Muscle of leg (tissue), 11 donors: ENCODE results near the gene MOB3A. TPM values are rescaled to one million over a fixed set of nuclear protein-coding genes. Genes with fewer than 3 reads are reported as not detected.

Experiments
- DNase-seq: peaks from one replicate; pipeline ENCODE4 v3.0.0; 2013
- H3K27ac ChIP-seq: one replicate; pipeline ENCODE4 v1.5.1; 2013; ENCODE audit warnings: mild to moderate bottlenecking, low read length, control low read depth
- H3K27me3 ChIP-seq: one replicate; pipeline ENCODE4 v1.6.1; 2013; ENCODE audit warnings: low read length; ENCODE audit not compliant: control insufficient read depth, insufficient read depth
- H3K36me3 ChIP-seq: one replicate; pipeline ENCODE4 v1.6.1; 2013; ENCODE audit warnings: low read length; ENCODE audit not compliant: control insufficient read depth, insufficient read depth
- H3K4me1 ChIP-seq: one replicate; pipeline ENCODE4 v1.6.1; 2013; ENCODE audit warnings: low read length; ENCODE audit not compliant: control insufficient read depth, insufficient read depth
- H3K4me3 ChIP-seq: one replicate; pipeline ENCODE4 v1.5.1; 2013; ENCODE audit warnings: low read length, control low read depth
- H3K9me3 ChIP-seq: replicated peaks from 2 replicates; pipeline ENCODE4 v1.6.1; 2013; ENCODE audit warnings: low read depth, low read length; ENCODE audit not compliant: control insufficient read depth
- WGBS: methylation state at CpG from one replicate; pipeline ENCODE4 v1.1.5; 2013; ENCODE audit warnings: missing lambda C conversion rate; ENCODE audit not compliant: insufficient coverage; 5-methylcytosine and 5-hydroxymethylcytosine counted together
- polyA plus RNA-seq, 8 donors: library from polyadenylated mRNA; unstranded; fragments of 120-200 nt; gene quantifications; one replicate each; pipeline versions ENCODE4 v1.2.1 to v1.2.3, GENCODE V29; 2013; ENCODE audit warnings: inconsistent platforms in 1 of 8, low replicate concordance in 1 of 8; ENCODE audit not compliant: insufficient read length in 8 of 8, insufficient read depth in 1 of 8
- total RNA-seq: library from RNA; stranded (reverse); fragments of 120-200 nt; gene quantifications from one replicate; pipeline ENCODE4 v1.2.4, GENCODE V29; 2013

MOB3A gene
- total and polyA plus RNA-seq, 9 donors, result 7.4 to 22.1 (median 17.2) TPM

- no peaks in the 10 kb centered on the region for H3K36me3 ChIP-seq
- DNase-seq, result peak; percentile 89
- H3K27me3 ChIP-seq, result no peaks in the 10 kb centered on the region
- no peaks in the 10 kb centered on the region for H3K9me3 ChIP-seq
- H3K4me3 ChIP-seq, result peak overlapping the region; percentile 55
- WGBS, result under 1% methylated on average over 55 of the region's 55 CpGs
- H3K27ac ChIP-seq, result peak overlapping the region; percentile 96
- peaks cover 60% of the 10 kb centered on the region for H3K4me1 ChIP-seq
These were observed 35.1 kb downstream of the MOB3A start for GRCh38 chr19:2060884-2061494.

GRCh38 chr19:2059422-2060201, 36.5 kb downstream of the MOB3A start:
- Histone ChIP-seq H3K4me3 (peak overlapping the region; percentile 5), H3K4me1 (peaks cover 60% of the 10 kb centered on the region)
- no peak for DNase-seq

GRCh38 chr19:2058570-2059421, 37.3 kb downstream of the MOB3A start:
- no peaks in the 10 kb centered on the region for H3K9me3 ChIP-seq
- 90% methylated on average over 11 of the region's 27 CpGs for WGBS
- H3K27ac ChIP-seq, result peak overlapping the region; percentile 96
- DNase-seq, result peak; percentile 8
- no peak overlapping the region for H3K4me3 ChIP-seq
- H3K4me1 ChIP-seq, result peaks cover 52% of the 10 kb centered on the region
- H3K36me3 ChIP-seq, result no peaks in the 10 kb centered on the region
- H3K27me3 ChIP-seq, result no peaks in the 10 kb centered on the region

More at GRCh38 chr19:2059422-2060201, 36.5 kb downstream of the MOB3A start:
- Histone ChIP-seq H3K9me3 (no peaks in the 10 kb centered on the region), H3K36me3 (no peaks in the 10 kb centered on the region), H3K27ac (peak overlapping the region; percentile 96), H3K27me3 (no peaks in the 10 kb centered on the region)
- WGBS, result 58% methylated on average over 12 of the region's 24 CpGs

- DNase-seq, result no peak
- Histone ChIP-seq H3K27ac (peak overlapping the region; percentile 42), H3K4me1 (peaks cover 48% of the 10 kb centered on the region), H3K4me3 (no peak overlapping the region), H3K36me3 (no peaks in the 10 kb centered on the region), H3K27me3 (no peaks in the 10 kb centered on the region), H3K9me3 (no peaks in the 10 kb centered on the region)
- WGBS, result 83% methylated on average over 23 of the region's 23 CpGs
These were observed 38.3 kb downstream of the MOB3A start for GRCh38 chr19:2057484-2058469.

GRCh38 chr19:2056837-2057192, 39.3 kb downstream of the MOB3A start:
- H3K9me3 ChIP-seq, result no peaks in the 10 kb centered on the region
- WGBS, result 22% methylated on average over 1 of the region's 5 CpGs
- H3K36me3 ChIP-seq, result no peaks in the 10 kb centered on the region
- H3K27ac ChIP-seq, result peak overlapping the region; percentile 47
- no peaks in the 10 kb centered on the region for H3K27me3 ChIP-seq
- H3K4me1 ChIP-seq, result peaks cover 43% of the 10 kb centered on the region
- no peak overlapping the region for H3K4me3 ChIP-seq
- DNase-seq, result no peak

- H3K4me1 ChIP-seq, result peaks cover 47% of the 10 kb centered on the region
- H3K36me3 ChIP-seq, result no peaks in the 10 kb centered on the region
- H3K27me3 ChIP-seq, result no peaks in the 10 kb centered on the region
- peak overlapping the region; percentile 17 for H3K4me3 ChIP-seq
- peak; percentile 95 for DNase-seq
- H3K9me3 ChIP-seq, result no peaks in the 10 kb centered on the region
- peak overlapping the region; percentile 89 for H3K27ac ChIP-seq
- 17% methylated on average over 14 of the region's 22 CpGs for WGBS
These were observed 39.9 kb downstream of the MOB3A start for GRCh38 chr19:2055931-2056836.

- Histone ChIP-seq H3K27ac (no peak overlapping the region), H3K9me3 (no peaks in the 10 kb centered on the region), H3K4me1 (peaks cover 39% of the 10 kb centered on the region), H3K27me3 (no peaks in the 10 kb centered on the region), H3K36me3 (no peaks in the 10 kb centered on the region), H3K4me3 (no peak overlapping the region)
- no peak for DNase-seq
- WGBS, result 70% methylated on average over 6 of the region's 8 CpGs
These were observed 41.4 kb downstream of the MOB3A start for GRCh38 chr19:2054763-2055162.

- H3K9me3 ChIP-seq, result no peaks in the 10 kb centered on the region
- 80% methylated on average over 17 of the region's 24 CpGs for WGBS
- H3K4me3 ChIP-seq, result no peak overlapping the region
- DNase-seq, result peak; percentile 54
- peaks cover 6% of the 10 kb centered on the region for H3K36me3 ChIP-seq
- H3K27me3 ChIP-seq, result no peaks in the 10 kb centered on the region
- no peak overlapping the region for H3K27ac ChIP-seq
- H3K4me1 ChIP-seq, result peaks cover 41% of the 10 kb centered on the region
These were observed 42.3 kb downstream of the MOB3A start for GRCh38 chr19:2053601-2054389.
